ENCODE measurements around the gene PEA15. TPM values are rescaled to one million over a fixed set of nuclear protein-coding genes. Genes with fewer than 3 reads are reported as not detected.

PEA15 gene
- total RNA-seq, 1 experiment from 2014 or later, result 56.3 TPM

GRCh38 chr1:160171354-160171753 is 33.8 kb upstream of the PEA15 start:
- POLR2A ChIA-PET, result no interaction called here
- Mint-ChIP-seq H3K27ac (peak overlapping the region; percentile 38), H3K27me3 (ENCODE audit: low read depth) (peaks cover 16% of the 10 kb centered on the region), H3K36me3 (no peaks in the 10 kb centered on the region), H3K9me3 (no peaks in the 10 kb centered on the region), H3K4me1 (peaks cover 60% of the 10 kb centered on the region), H3K4me3 (no peak overlapping the region)
- TF ChIP-seq GTF2I (CRISPR knock-in tag; conservative IDR thresholded peaks at IDR 0.05) (no peak), ELF4 (CRISPR knock-in tag; IDR thresholded peaks at IDR 0.05; ENCODE audit: low read depth) (no peak), NFATC4 (CRISPR knock-in tag; IDR thresholded peaks at IDR 0.05) (no peak), KAT7 (CRISPR knock-in tag; IDR thresholded peaks at IDR 0.05; ENCODE audit: borderline replicate concordance) (no peak), MYBL2 (CRISPR knock-in tag; IDR thresholded peaks at IDR 0.05) (no peak), MXD4 (CRISPR knock-in tag; IDR thresholded peaks at IDR 0.05; ENCODE audit: borderline replicate concordance) (no peak), NR3C1 (CRISPR knock-in tag; conservative IDR thresholded peaks at IDR 0.05; ENCODE audit: low read depth) (no peak)
- TF ChIP-seq, protein P1, sequence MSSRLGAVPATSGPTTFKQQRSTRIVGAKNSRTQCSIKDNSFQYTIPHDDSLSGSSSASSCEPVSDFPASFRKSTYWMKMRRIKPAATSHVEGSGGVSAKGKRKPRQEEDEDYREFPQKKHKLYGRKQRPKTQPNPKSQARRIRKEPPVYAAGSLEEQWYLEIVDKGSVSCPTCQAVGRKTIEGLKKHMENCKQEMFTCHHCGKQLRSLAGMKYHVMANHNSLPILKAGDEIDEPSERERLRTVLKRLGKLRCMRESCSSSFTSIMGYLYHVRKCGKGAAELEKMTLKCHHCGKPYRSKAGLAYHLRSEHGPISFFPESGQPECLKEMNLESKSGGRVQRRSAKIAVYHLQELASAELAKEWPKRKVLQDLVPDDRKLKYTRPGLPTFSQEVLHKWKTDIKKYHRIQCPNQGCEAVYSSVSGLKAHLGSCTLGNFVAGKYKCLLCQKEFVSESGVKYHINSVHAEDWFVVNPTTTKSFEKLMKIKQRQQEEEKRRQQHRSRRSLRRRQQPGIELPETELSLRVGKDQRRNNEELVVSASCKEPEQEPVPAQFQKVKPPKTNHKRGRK (CRISPR knock-in tag; IDR thresholded peaks at IDR 0.05; ENCODE audit: borderline replicate concordance), result no peak
- TF ChIP-seq, protein P2, sequence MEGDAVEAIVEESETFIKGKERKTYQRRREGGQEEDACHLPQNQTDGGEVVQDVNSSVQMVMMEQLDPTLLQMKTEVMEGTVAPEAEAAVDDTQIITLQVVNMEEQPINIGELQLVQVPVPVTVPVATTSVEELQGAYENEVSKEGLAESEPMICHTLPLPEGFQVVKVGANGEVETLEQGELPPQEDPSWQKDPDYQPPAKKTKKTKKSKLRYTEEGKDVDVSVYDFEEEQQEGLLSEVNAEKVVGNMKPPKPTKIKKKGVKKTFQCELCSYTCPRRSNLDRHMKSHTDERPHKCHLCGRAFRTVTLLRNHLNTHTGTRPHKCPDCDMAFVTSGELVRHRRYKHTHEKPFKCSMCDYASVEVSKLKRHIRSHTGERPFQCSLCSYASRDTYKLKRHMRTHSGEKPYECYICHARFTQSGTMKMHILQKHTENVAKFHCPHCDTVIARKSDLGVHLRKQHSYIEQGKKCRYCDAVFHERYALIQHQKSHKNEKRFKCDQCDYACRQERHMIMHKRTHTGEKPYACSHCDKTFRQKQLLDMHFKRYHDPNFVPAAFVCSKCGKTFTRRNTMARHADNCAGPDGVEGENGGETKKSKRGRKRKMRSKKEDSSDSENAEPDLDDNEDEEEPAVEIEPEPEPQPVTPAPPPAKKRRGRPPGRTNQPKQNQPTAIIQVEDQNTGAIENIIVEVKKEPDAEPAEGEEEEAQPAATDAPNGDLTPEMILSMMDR (IDR thresholded peaks at IDR 0.05), result no peak
- TF ChIP-seq, protein P3, sequence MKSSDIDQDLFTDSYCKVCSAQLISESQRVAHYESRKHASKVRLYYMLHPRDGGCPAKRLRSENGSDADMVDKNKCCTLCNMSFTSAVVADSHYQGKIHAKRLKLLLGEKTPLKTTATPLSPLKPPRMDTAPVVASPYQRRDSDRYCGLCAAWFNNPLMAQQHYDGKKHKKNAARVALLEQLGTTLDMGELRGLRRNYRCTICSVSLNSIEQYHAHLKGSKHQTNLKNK (CRISPR knock-in tag; IDR thresholded peaks at IDR 0.05), result no peak
- ATAC-seq (no peak), DNase-seq (ENCODE audit: low spot score) (no peak)
- CTCF ChIA-PET, result interaction anchor here (0.6 to 2.3 kb wide), 7 partner anchors 9 to 125 kb away, joined by 3 to 14 read pairs (median 8); partner anchors contain the start of gene CASQ1

- no peak for ATAC-seq
- POLR2A ChIA-PET, result no interaction called here
- no peak for DNase-seq (ENCODE audit: low spot score)
- Mint-ChIP-seq H3K27me3 (ENCODE audit: low read depth) (peaks cover 10% of the 10 kb centered on the region), H3K4me3 (peak overlapping the region; percentile 31), H3K4me1 (peaks cover 58% of the 10 kb centered on the region), H3K27ac (peak overlapping the region; percentile 18), H3K9me3 (no peaks in the 10 kb centered on the region), H3K36me3 (no peaks in the 10 kb centered on the region)
- TF ChIP-seq CREM (CRISPR knock-in tag; IDR thresholded peaks at IDR 0.05) (no peak), JAZF1 (CRISPR knock-in tag; IDR thresholded peaks at IDR 0.05) (no peak), FOXP1 (CRISPR knock-in tag; IDR thresholded peaks at IDR 0.05; ENCODE audit: borderline replicate concordance) (no peak), ZNF138 (CRISPR knock-in tag; conservative IDR thresholded peaks at IDR 0.05) (no peak), SMAD3 (CRISPR knock-in tag; IDR thresholded peaks at IDR 0.05; ENCODE audit: borderline replicate concordance) (no peak), STAT6 (CRISPR knock-in tag; conservative IDR thresholded peaks at IDR 0.05; ENCODE audit: low read depth) (no peak), SMAD4 (CRISPR knock-in tag; IDR thresholded peaks at IDR 0.05) (no peak)
- CTCF ChIA-PET, result interaction anchor here (0.6 to 2.3 kb wide), 5 partner anchors 10 to 126 kb away, joined by 3 to 14 read pairs (median 10); partner anchors contain the start of gene CASQ1
These were observed 33.2 kb upstream of the PEA15 start for GRCh38 chr1:160171980-160172379.
